ENCODE measurements around the gene PLTP.
"Not testable (repeated sequence)": the region's sequence is repeated elsewhere in the genome, so short reads cannot be mapped to it uniquely, and the experiment has no call there.

PLTP gene

GRCh38 chr20:45874104-45874481 lies 37.9 kb downstream of the PLTP start:
- not testable (repeated sequence) for DNase-seq (ENCODE audit: low spot score)

GRCh38 chr20:45873409-45874103 lies 38.4 kb downstream of the PLTP start:
- no peak for DNase-seq (ENCODE audit: low spot score)

- no peak for DNase-seq (ENCODE audit: low spot score)
Observed at GRCh38 chr20:45872626-45873025, 39.3 kb downstream of the PLTP start.

- DNase-seq (ENCODE audit: low spot score): no peak
Observed at GRCh38 chr20:45867819-45868176, 44.2 kb downstream of the PLTP start.

- no peak for DNase-seq (ENCODE audit: low spot score)
Observed at GRCh38 chr20:45867136-45867818, 44.7 kb downstream of the PLTP start.

GRCh38 chr20:45866454-45866853 lies 45.5 kb downstream of the PLTP start:
- DNase-seq (ENCODE audit: low spot score): no peak

- no peak for DNase-seq (ENCODE audit: low spot score)
Observed at GRCh38 chr20:45863543-45864470, 48.1 kb downstream of the PLTP start.

GRCh38 chr20:45861221-45862075 lies 50.5 kb downstream of the PLTP start:
- no peak for DNase-seq (ENCODE audit: low spot score)

- no peak for DNase-seq (ENCODE audit: low spot score)
Observed at GRCh38 chr20:45860560-45861220, 51.3 kb downstream of the PLTP start.

GRCh38 chr20:45859916-45860315 lies 52.0 kb downstream of the PLTP start:
- DNase-seq (ENCODE audit: low spot score): no peak

GRCh38 chr20:45857882-45858216 lies 54.1 kb downstream of the PLTP start:
- DNase-seq (ENCODE audit: low spot score): peak; percentile 22

GRCh38 chr20:45857114-45857881 lies 54.7 kb downstream of the PLTP start, which contains the start of the genes ACOT8 and ZSWIM3:
ACOT8 (minus strand) TSS chr20:45857392; CDS start chr20:45857315, 77 bp downstream.
ZSWIM3 (plus strand) TSS chr20:45857614; CDS start chr20:45857826, 212 bp downstream.
- peak; percentile 100 for DNase-seq (ENCODE audit: low spot score)

GRCh38 chr20:45853484-45853883 lies 58.5 kb downstream of the PLTP start:
- no peak for DNase-seq (ENCODE audit: low spot score)

- no peak for DNase-seq (ENCODE audit: low spot score)
Observed at GRCh38 chr20:45852326-45852725, 59.6 kb downstream of the PLTP start.

- DNase-seq (ENCODE audit: low spot score): no peak
Observed at GRCh38 chr20:45851501-45851900, 60.5 kb downstream of the PLTP start.

GRCh38 chr20:45850926-45851325 lies 61.0 kb downstream of the PLTP start:
- DNase-seq (ENCODE audit: low spot score): no peak

GRCh38 chr20:45850238-45850637 lies 61.7 kb downstream of the PLTP start:
- DNase-seq (ENCODE audit: low spot score): no peak

- no peak for DNase-seq (ENCODE audit: low spot score)
Observed at GRCh38 chr20:45848969-45849582, 62.9 kb downstream of the PLTP start.

Data from CD4-positive, alpha-beta T cell treated with Interleukin-15 for 4 hours (primary cell).